Keratinocyte (primary cell): ENCODE data around the gene TMEM267.

ENCODE experiments used
- CTCF ChIP-seq, 3 experiments: IDR thresholded peaks in 1 of 3; conservative IDR thresholded peaks in 1 of 3; optimal IDR thresholded peaks in 1 of 3; 2 replicates in 2 of 3; 3 replicates in 1 of 3; pipeline versions ENCODE3 to v1.5.1; 2011; ENCODE audit warnings: low read length in 3 of 3, mild to moderate bottlenecking in 3 of 3, moderate library complexity in 2 of 3, control low read depth in 1 of 3, inconsistent platforms in 1 of 3; ENCODE audit not compliant: insufficient read depth in 2 of 3; ENCODE audit errors: extremely low read depth in 1 of 3
- EZH2 ChIP-seq: IDR thresholded peaks from one replicate; pipeline ENCODE4 v1.6.1; 2012; ENCODE audit warnings: inconsistent platforms, mild to moderate bottlenecking, low read length, moderate library complexity

GRCh38 chr5:43483298-43484105 lies at the start of gene TMEM267:
- no peak for TF ChIP-seq CTCF (optimal IDR thresholded peaks at IDR 0.05 in 1 of 3, IDR thresholded peaks at IDR 0.05 in 1 of 3, conservative IDR thresholded peaks at IDR 0.05 in 1 of 3; ENCODE audit: extremely low read depth in 1 of 3, insufficient read depth in 2 of 3, low read length in 3 of 3)
- TF ChIP-seq EZH2 = no peak
